GM19035 (cell line): ENCODE measurements around the gene TMEM203.
A peak's percentile ranks its signal among the peaks of the same experiment; 100 is the strongest.
"Not testable (repeated sequence)": the region's sequence is repeated elsewhere in the genome, so short reads cannot be mapped to it uniquely, and the experiment has no call there.

Experiments used
- ATAC-seq: cut with Tn5 transposase; IDR thresholded peaks from one replicate; pipeline ENCODE4 v1.9.1; 2021; ENCODE audit not compliant: unreplicated experiment

Gene TMEM203, protein sequence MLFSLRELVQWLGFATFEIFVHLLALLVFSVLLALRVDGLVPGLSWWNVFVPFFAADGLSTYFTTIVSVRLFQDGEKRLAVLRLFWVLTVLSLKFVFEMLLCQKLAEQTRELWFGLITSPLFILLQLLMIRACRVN

GRCh38 chr9:137205126-137206069 lies at the start of gene TMEM203, which contains the start of gene NDOR1:
Gene TMEM203, minus strand, starts transcription at chr9:137205648. Its CDS starts 234 bp downstream, at chr9:137205414.
Gene NDOR1, plus strand, starts transcription at chr9:137205700. Its CDS starts 78 bp downstream, at chr9:137205778.
- peak; percentile 51 for ATAC-seq

GRCh38 chr9:137254624-137255447 lies 49.4 kb upstream of the TMEM203 start, which contains the start of gene NELFB:
Gene NELFB, plus strand, starts transcription at chr9:137255327.
- peak; percentile 77 for ATAC-seq

DNA sequence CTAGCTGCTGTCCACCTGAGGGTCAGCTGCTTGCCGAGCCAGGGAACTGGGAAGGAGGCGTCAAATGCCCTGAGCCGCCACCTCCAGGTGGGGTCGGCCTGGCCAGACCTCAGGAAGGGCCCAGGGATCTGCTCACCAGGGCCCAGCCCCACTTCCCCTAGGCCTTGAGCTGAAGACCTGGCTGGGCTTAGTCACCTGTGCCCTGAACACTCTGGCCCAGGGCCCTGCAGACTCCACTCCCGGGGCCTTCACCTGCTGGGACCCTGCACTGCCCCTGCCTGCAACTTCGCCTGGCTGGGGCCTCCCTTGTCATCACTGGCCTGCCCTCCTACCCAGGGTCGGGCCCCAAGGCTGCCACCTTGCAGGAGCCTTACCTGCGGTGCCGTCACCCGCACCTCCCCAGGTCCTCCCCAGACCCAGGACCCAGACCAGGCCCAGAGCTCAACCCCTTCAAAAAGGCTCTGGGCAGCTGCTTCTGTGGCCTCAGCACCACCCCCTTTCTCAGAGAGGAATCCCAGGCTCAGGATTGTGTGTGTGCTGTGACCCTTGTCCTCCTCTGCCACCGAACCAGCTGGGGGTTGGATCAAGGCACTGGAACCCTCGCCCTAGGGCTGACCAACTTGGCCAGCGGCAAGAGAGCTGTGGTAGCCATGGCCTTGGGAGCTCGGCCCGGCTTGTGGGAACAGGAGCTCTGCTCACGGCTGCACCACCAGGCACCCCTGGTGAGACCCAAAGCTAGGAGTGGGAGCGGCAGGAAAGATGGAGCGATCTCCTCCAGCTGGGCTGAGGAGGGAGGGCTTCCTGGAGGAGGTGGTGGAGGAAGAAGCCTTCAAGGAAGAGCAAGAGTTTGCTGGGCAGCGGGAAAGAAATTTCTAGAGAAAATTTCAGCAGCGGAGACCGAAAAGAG lies 48.5 kb upstream of the TMEM203 start:
- ATAC-seq: no peak

DNA sequence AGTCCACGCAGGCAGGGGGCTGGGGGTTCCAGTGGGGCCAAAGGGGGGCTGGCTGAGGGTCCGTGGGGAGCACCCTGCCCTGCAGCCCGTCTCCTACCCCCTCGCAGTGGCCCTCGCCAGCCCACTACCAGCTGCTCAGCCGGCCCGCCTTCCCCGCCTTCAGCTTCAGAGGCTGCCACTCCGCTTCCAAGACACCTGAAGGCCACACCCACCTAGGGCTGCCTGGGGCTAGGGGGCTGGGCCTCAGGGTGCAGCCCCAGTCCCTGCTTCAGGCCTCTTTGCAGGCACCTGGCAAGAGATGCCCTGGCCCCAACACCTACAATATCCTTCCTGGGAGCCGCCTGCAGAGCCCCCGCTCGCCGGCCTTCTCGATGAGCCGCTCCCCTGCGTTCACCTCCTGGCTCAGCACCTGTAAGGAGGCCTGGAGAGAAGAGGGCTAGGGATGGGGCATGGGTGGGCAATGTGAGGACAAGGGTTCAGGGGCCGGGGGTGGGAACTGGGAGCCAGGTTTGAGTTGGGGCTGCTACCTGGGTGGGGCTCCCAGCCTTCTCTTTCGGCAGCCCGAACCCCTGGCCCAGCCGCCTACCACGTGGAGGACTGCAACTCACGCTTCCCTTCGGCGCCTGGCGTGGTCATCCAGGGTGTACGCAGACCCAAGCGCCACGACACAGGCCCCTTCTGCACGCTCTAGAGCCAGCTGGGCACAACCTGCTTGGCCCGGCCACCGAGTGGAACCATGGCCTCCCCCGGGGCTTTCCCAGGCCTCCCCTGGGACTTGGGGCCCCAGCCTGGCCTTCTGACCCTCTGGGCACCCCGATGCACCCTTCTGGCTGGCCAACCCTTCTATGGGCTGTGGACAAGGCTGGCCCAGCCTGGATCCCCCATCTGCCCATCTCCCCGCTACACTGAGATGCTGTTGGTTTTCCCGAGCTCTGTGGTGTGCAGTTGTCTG lies 47.4 kb upstream of the TMEM203 start:
- ATAC-seq: no peak

DNA sequence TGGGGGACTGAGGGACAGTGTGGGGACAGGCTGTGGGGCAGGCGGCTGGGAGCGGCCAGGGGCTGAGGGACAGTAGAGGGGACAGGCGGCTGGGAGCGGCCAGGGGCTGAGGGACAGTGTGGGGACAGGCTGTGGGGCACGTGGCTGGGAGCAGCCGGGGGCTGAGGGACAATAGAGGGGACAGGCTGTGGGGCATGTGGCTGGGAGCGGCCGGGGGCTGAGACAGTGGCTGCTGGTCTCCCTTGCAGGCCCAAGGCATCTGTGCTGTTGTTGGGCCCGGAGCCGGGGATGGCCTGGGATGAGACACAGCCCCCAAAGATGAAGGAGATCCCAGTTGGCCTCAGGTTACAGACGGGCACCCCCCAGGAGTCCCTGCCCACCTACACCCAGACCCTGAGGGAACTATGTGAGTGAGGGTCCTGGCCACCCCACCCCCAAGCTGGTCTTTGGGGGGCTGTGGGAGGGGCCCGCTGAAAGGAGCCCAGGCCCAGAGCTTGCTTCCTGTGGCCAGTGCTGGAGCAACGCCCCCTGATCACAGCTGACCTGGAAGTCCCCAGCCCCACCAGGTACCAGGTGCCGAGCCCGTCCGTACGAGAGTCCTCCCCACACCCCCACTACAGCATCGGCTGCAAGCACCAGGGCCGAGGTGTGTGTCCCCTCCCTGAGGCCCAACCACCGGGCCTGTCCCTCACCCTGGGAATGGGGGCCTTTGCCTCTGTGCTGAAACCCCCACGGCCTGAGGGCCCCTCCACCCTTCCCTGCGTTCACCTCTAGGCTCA lies 46.2 kb upstream of the TMEM203 start:
- no peak for ATAC-seq

DNA sequence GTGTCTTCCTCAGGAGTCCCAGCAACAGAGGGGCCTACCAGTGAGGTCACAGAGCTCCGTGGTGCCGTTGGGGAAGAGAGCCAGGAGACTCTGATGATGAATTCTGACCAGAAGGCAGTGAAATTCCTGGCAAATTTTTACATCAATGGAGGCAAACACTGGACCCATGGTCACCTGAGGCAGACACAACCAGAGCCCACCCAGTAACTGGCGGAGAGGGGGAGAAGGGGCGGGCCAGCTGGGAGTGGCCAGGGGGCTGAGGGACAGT lies 45.7 kb upstream of the TMEM203 start, which contains the start of gene STPG3:
Gene STPG3 (plus strand): TSS at position 93 of the 268 bp plus-strand sequence. CDS start 1 bp downstream, at position 94.
- ATAC-seq: no peak

- no peak for ATAC-seq
Measured at GRCh38 chr9:137250329-137251193, 45.1 kb upstream of the TMEM203 start.

DNA sequence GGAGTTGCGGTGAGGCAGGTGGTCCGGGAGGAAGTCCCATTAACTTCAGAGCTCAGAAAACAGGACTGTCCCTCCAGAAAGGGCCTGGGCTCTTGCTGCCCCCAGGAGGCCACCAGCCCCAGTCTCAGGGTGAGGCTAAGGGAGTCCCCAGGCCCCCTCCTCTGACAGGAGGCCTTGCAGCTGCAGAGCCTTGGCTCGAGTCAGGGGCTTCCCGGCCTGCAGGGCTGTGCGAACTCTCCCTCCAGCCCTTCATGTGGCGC lies 42.4 kb upstream of the TMEM203 start:
- ATAC-seq: no peak

- no peak for ATAC-seq
Measured at GRCh38 chr9:137247135-137247915, 41.9 kb upstream of the TMEM203 start.

- ATAC-seq: no peak
Measured at GRCh38 chr9:137245450-137246421, 40.3 kb upstream of the TMEM203 start.

GRCh38 chr9:137244486-137245449 lies 39.3 kb upstream of the TMEM203 start:
- ATAC-seq: no peak

- ATAC-seq: no peak
Measured at GRCh38 chr9:137243626-137244485, 38.4 kb upstream of the TMEM203 start.

DNA sequence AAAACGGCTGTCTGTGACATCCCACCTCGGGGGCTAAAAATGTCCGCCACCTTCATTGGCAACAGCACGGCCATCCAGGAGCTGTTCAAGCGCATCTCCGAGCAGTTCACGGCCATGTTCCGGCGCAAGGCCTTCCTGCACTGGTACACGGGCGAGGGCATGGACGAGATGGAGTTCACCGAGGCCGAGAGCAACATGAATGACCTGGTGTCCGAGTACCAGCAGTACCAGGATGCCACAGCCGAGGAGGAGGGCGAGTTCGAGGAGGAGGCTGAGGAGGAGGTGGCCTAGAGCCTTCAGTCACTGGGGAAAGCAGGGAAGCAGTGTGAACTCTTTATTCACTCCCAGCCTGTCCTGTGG lies 37.8 kb upstream of the TMEM203 start:
- not testable (repeated sequence) for ATAC-seq
